HTR-8/SVneo (cell line): ENCODE measurements around the gene OR4E2.
"Not testable (repeated sequence)": the region's sequence is repeated elsewhere in the genome, so short reads cannot be mapped to it uniquely, and the experiment has no call there.

Source experiments
- DNase-seq: peaks from one replicate; pipeline ENCODE4 v3.0.0; 2011; ENCODE audit warnings: low spot score, mixed read lengths; ENCODE audit not compliant: insufficient read length
- FAIRE-seq: peaks from 2 replicates; lab custom pipeline; 2011; peaks lifted over from hg19 to GRCh38; lab: Jason Lieb, UNC

Gene OR4E2, protein sequence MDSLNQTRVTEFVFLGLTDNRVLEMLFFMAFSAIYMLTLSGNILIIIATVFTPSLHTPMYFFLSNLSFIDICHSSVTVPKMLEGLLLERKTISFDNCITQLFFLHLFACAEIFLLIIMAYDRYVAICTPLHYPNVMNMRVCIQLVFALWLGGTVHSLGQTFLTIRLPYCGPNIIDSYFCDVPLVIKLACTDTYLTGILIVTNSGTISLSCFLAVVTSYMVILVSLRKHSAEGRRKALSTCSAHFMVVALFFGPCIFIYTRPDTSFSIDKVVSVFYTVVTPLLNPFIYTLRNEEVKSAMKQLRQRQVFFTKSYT

DNA sequence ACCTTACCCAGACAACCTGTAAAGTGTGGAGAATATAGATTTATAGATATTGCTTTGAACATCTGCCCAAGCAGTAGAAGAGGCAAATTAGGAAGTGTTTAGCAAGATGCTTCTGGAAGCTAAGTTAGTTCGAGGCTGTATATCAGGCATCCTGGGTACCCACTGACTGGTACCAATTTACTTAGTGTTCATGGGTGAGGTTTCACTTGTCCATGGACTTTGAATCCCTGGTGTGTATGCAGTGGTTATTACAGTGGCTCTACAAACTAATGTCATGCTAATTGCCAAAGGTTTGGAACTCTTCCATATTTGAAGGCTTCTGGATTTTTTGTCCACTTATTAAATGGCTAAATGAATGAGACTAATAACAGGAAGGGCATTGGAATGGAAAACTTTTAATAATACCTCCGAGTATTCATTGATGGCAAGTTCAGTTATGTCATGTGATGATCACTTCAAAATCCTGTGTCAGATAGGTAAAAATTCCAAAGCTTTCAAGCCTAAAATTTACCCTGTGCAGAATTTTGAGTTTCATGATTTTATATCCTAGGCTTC is at the start of gene OR4E2:
OR4E2 (plus strand) TSS at position 505 of the 555 bp plus-strand sequence. CDS start 11,248 bp downstream, outside the sequence.
- no peak for FAIRE-seq
- no peak for DNase-seq

DNA sequence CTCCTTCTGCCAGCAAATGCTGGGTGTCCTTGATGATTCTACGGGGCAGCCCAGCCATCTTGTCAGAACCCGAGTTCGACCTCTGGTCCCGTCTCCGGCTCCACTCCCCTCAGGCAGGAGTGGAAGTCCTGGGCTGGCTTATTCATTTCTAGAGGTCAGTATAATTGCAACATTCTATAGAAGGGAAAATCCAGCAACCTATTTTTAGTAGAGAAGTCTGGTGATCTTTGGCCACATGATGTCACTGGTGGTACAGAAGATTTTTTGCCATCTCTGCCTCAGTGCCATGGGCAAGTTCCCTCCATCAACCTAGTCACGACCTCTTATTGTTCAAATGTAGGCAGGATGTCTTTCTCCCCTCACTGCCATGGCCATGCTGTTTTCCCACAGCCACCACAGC is 41.3 kb upstream of the OR4E2 start:
- FAIRE-seq: no peak
- DNase-seq: no peak

GRCh38 chr14:21614240-21614639 is 39.4 kb upstream of the OR4E2 start:
- no peak for DNase-seq
- FAIRE-seq: no peak

- no peak for DNase-seq
- FAIRE-seq: no peak
These were observed 36.0 kb upstream of the OR4E2 start for GRCh38 chr14:21617614-21618013.

DNA sequence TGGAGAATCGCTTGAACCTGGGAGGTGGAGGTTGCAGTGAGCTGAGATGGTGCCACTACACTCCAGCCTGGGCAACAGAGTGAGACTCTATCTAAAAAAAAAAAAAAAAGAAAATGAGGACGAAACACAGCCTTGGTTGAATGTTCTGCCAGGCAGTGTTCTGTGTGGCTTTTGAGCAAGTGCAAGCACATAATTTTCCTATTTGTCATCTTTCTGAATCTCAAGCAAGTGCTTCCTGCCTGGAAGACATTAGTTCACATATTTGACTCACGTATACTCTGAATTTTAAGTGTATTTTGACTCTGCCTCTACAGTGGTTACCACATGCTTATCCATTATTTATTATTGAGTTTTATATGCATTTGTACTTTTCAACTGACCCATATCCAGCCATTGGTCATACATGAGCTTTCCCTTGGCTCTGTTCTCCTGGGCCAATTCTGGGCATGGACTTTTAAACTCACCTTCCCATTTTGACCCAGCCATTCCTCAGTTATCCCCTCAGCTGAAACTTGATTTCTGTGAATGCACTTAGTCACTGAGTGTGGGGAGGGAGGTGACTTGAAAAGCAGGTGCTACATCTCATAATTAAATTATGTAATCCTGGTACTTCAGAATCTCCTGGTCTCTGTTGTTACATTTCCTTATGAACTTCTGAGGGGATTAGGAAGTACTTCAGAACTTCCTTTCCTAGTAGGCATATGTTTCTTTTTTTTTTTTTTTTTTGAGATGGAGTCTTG is 27.0 kb upstream of the OR4E2 start:
- FAIRE-seq: no peak
- no peak for DNase-seq

DNA sequence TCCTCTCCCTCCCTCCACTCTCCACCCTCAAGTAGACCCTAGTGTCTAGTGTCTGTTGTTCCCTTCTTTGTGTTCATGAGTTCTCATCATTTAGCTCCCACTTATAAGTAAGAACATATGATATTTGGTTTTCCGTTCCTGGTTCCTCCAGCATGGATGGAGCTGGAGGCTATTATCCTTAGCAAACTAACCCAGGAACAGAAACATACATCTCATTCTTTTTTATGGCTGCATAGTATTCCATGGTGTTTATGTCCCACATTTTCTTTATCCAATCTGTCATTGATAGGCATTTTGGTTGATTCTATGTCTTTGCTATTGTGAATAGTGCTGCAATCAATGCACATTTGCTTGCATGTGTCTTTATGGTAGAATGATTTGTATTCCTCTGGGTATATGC is 23.1 kb upstream of the OR4E2 start:
- DNase-seq, FAIRE-seq: not testable (repeated sequence)

GRCh38 chr14:21631084-21631483 is 22.6 kb upstream of the OR4E2 start:
- no peak for DNase-seq
- no peak for FAIRE-seq

DNA sequence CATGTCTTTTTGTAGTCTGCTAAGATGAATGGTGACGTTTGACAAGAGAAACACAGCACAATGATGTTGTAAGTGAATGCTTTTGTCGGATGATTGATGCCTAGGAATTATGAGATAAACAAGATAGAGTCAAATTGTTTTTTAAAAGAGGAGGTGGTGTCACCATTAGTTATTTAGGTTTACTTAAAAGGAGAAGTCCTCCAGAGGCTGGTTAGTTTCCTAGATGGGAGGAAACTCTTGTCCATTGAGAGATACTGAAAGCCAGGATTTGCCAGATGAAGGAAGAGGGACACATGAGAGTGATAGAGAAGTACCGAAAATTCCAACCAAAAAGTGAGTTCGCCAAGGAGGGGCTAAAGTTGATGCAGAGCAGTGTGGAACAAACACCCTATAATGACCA is 18.8 kb upstream of the OR4E2 start, which contains the start of gene OR10G2:
OR10G2 (minus strand) TSS at position 101 of the 400 bp plus-strand sequence; CDS start at position 3, 98 bp downstream.
- FAIRE-seq: no peak
- no peak for DNase-seq

DNA sequence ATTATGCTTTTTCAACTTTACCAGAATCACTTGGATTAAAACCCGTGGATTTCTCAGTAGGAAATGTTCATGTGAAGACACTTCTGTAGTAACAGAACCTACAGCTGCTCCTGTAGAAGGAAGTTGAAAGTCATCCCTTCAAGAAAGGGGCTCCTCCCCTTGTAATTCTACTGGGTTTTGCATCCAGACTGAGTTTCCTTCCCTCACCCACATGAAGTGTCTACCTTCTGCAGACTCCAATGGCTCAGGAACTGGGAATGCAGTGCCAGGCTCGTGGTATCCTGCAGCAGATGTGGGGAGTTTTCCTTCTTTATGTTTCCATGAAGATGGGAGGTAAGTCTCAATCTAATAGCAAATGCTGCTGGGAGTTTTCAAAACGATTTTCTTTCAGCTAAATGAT is 11.0 kb upstream of the OR4E2 start:
- no peak for FAIRE-seq
- no peak for DNase-seq

DNA sequence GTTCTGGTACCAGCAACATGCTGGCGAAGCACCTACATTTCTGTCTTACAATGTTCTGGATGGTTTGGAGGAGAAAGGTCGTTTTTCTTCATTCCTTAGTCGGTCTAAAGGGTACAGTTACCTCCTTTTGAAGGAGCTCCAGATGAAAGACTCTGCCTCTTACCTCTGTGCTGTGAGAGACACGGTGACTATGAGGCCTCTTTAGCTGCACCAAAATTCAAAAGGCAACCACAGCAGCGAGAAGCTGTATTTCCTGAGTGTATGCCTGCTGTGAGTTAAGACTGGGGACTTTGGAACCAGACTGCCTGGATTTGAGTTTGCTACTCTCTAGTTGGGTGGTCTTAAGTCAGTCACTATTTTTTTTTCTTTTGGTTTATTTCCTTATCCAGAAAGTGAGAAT is 10.2 kb upstream of the OR4E2 start:
- FAIRE-seq: no peak
- no peak for DNase-seq

- FAIRE-seq (no peak), DNase-seq (no peak)
These were observed 6.3 kb upstream of the OR4E2 start for GRCh38 chr14:21647380-21647779.

DNA sequence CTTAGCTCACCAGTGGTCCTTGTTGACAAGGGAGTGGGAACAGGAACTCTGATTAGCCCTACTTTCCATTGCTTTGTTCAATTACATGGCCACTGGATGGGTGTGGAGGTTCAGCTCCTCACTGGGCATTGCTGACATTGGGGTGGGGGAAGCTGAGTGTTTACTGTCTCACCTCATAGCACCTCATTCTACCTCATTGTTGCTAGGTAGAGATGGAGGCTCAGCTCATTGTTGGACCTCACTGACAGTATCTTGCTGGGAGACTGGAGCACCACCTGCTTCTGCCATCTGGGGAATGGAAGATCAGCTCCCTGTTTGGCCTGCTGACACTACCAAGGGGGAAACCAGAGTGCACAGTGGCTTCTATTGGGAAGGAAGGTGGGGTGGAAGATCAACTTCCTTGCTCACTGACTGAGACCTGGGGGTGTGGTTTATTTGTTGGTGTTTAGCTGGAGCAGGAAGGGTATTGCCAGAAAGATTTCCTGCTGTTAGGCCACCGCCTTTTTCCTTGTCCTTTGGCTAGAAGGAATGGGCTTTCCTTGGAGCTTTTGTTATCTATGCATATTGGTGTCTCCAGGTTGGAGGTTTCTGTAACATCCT is 1.3 kb upstream of the OR4E2 start:
- FAIRE-seq: no peak
- DNase-seq: no peak

DNA sequence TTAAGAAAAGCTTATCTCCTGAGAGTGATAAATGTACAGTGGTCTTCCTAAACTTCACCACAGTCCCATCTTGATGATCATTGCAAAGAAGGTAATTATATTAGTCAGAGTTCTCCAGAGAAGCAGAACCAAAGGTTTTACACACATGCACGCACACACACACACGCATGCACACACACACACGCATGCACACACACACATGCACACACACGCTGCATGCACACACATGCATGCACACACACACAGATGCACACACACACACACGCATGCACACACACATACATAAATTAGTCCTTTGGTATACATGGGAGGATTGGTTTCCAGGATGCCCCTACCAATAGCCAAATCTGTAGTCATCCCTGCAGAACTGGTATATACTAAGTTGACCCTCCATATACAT is 580 bp downstream of the OR4E2 start:
- DNase-seq (no peak), FAIRE-seq (no peak)

- DNase-seq (no peak), FAIRE-seq (no peak)
These were observed 3.3 kb downstream of the OR4E2 start for GRCh38 chr14:21656980-21657379.

DNA sequence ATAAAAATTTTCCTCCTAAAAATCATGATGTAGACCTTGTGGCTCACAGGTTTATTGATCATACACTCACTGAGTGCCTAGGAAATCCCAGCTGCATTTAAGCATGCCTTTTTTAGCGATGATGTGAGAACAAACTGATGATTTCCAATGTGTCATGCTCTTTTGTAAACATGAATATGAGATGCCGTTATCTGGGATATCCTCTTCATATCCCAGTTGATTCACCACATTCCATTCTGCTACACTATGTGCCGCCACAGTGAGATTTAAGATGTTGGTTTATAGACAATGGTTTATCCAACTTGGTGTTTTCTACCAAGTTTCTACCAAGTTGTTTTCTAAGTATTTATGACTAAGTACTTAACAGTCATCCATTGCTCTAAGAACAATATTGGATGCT is 14.7 kb downstream of the OR4E2 start:
- peak; percentile 51 for DNase-seq
- peak; percentile 67 for FAIRE-seq

- DNase-seq (no peak), FAIRE-seq (no peak)
These were observed 15.6 kb downstream of the OR4E2 start for GRCh38 chr14:21669284-21669683.

- FAIRE-seq (no peak), DNase-seq (no peak)
These were observed 17.7 kb downstream of the OR4E2 start for GRCh38 chr14:21671371-21671770.

DNA sequence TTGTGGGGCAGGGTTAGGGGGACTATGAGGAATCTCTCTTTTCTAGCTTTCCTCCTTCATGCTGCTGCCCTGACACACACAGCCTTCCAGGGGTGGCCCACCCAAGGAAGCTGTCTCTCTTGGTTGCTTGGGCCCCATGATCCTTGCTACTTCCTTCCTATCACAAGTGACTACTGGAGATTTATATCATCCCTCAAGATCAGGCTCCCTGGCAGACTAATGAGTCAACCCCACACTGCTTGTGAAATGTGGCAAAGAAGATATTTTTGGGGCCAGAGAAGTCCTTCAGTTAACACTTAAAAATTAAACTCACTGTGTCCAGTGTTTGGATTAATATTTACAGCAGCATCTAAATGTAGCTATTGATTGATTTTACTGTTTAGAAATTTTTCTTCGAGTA is 18.5 kb downstream of the OR4E2 start:
- FAIRE-seq: no peak
- DNase-seq: peak; percentile 12

GRCh38 chr14:21673718-21674117 is 20.1 kb downstream of the OR4E2 start, which contains the start of gene OR4E1:
OR4E1 (minus strand) TSS chr14:21673818; CDS start chr14:21670935, 2,883 bp downstream.
- FAIRE-seq (no peak), DNase-seq (no peak)

GRCh38 chr14:21675566-21675965 is 21.9 kb downstream of the OR4E2 start:
- FAIRE-seq (no peak), DNase-seq (no peak)

DNA sequence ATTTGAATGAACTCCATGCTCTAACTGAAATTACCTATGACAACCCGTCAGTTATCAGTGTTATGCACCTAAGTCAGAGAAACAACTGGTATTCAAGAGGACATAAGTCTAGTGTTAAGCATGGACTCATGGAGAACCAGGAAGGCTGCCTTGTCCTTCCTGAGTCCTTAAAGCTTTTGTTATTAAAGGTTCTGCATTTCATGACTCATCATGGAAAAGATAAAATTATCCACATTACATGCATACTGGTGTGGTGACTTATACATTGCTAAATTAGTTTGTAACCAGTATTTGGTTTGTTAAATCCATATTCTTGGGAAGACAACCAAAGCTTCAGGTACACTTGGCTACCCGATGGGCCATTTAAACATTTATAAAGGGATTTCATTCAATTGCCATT is 26.4 kb downstream of the OR4E2 start:
- no peak for FAIRE-seq
- no peak for DNase-seq
